ENCODE data around the gene SRCIN1. TPM values are rescaled to one million over a fixed set of nuclear protein-coding genes. Genes with fewer than 3 reads are reported as not detected.
A peak's percentile ranks its signal among the peaks of the same experiment; 100 is the strongest.

SRCIN1 gene
- total and polyA plus RNA-seq, 3 experiments from 2014 or later = 0.04 to 0.50 TPM; not detected in 1

GRCh38 chr17:38545531-38546225, 60.1 kb downstream of the SRCIN1 start:
- Histone ChIP-seq H3K27ac (ENCODE audit: low read depth, low read length) (no peak overlapping the region), H3K27me3 (ENCODE audit: insufficient read depth, low read length, poor library complexity, severe bottlenecking) (peaks cover 7% of the 10 kb centered on the region), H3K9me3 (ENCODE audit: low read length) (no peaks in the 10 kb centered on the region), H3K4me1 (ENCODE audit: insufficient read depth, low read length) (no peaks in the 10 kb centered on the region), H3K4me3 (ENCODE audit: low read length) (no peak overlapping the region), H3K36me3 (ENCODE audit: insufficient read depth, low read length) (no peaks in the 10 kb centered on the region)
- Mint-ChIP-seq H3K4me3 (no peak overlapping the region), H3K36me3 (no peaks in the 10 kb centered on the region), H3K27me3 (peaks cover 14 to 42% of the 10 kb centered on the region in 2 donors), H3K9me3 (no peaks in the 10 kb centered on the region), H3K27ac (peak overlapping the region in 1 of 8 donors; percentile 41), H3K4me1 (no peaks in the 10 kb centered on the region)
- ChIA-PET POLR2A (no interaction called here), CTCF (interaction anchor here (1.0 to 3.4 kb wide), 2 partner anchors 10 to 13 kb away, joined by 3 to 20 read pairs; no protein-coding TSS in a partner anchor)
- DNase-seq = no peak

- POLR2A ChIA-PET = no interaction called here
- CTCF ChIA-PET = interaction anchor here (1.7 kb wide), 1 partner anchor 13 kb away, joined by 4 read pairs; no protein-coding TSS in a partner anchor
Measured at GRCh38 chr17:38544839-38545209, 60.9 kb downstream of the SRCIN1 start.

GRCh38 chr17:38544175-38544838, 61.4 kb downstream of the SRCIN1 start:
- no peaks in the 10 kb centered on the region for H3K36me3 ChIP-seq (ENCODE audit: insufficient read depth, low read length)

More at GRCh38 chr17:38544839-38545209, 60.9 kb downstream of the SRCIN1 start:
- no peak for DNase-seq
- Histone ChIP-seq H3K4me3 (ENCODE audit: low read length) (no peak overlapping the region), H3K27ac (ENCODE audit: low read depth, low read length) (no peak overlapping the region), H3K27me3 (ENCODE audit: insufficient read depth, low read length, poor library complexity, severe bottlenecking) (peaks cover 7% of the 10 kb centered on the region), H3K9me3 (ENCODE audit: low read length) (no peaks in the 10 kb centered on the region), H3K36me3 (ENCODE audit: insufficient read depth, low read length) (no peaks in the 10 kb centered on the region), H3K4me1 (ENCODE audit: insufficient read depth, low read length) (no peaks in the 10 kb centered on the region)
- no peaks in the 10 kb centered on the region for H3K36me3 Mint-ChIP-seq
- no peaks in the 10 kb centered on the region for H3K4me1 Mint-ChIP-seq
- no peak overlapping the region for H3K4me3 Mint-ChIP-seq
- H3K27me3 Mint-ChIP-seq = peaks cover 12 to 45% of the 10 kb centered on the region in 2 donors
- no peaks in the 10 kb centered on the region for H3K9me3 Mint-ChIP-seq
- no peak overlapping the region for H3K27ac Mint-ChIP-seq

GRCh38 chr17:38543403-38544174, 62.2 kb downstream of the SRCIN1 start:
- no peak overlapping the region for H3K27ac ChIP-seq (ENCODE audit: low read depth, low read length)
- H3K9me3 ChIP-seq (ENCODE audit: low read length) = no peaks in the 10 kb centered on the region
- Mint-ChIP-seq H3K36me3 (no peaks in the 10 kb centered on the region), H3K27ac (peak overlapping the region in 1 of 8 donors; percentile 47), H3K4me1 (no peaks in the 10 kb centered on the region), H3K4me3 (no peak overlapping the region), H3K9me3 (no peaks in the 10 kb centered on the region), H3K27me3 (peaks cover 9 to 42% of the 10 kb centered on the region in 2 donors)
- no peak for DNase-seq
- CTCF ChIA-PET = interaction anchor here (1.7 kb wide), 1 partner anchor 14 kb away, joined by 4 read pairs; no protein-coding TSS in a partner anchor
- peaks cover 7% of the 10 kb centered on the region for H3K27me3 ChIP-seq (ENCODE audit: insufficient read depth, low read length, poor library complexity, severe bottlenecking)
- POLR2A ChIA-PET = no interaction called here
- H3K36me3 ChIP-seq (ENCODE audit: insufficient read depth, low read length) = no peaks in the 10 kb centered on the region
- H3K4me1 ChIP-seq (ENCODE audit: insufficient read depth, low read length) = no peaks in the 10 kb centered on the region
- no peak overlapping the region for H3K4me3 ChIP-seq (ENCODE audit: low read length)

More at GRCh38 chr17:38544175-38544838, 61.4 kb downstream of the SRCIN1 start:
- Histone ChIP-seq H3K4me1 (ENCODE audit: insufficient read depth, low read length) (no peaks in the 10 kb centered on the region), H3K4me3 (ENCODE audit: low read length) (no peak overlapping the region), H3K9me3 (ENCODE audit: low read length) (no peaks in the 10 kb centered on the region), H3K27ac (ENCODE audit: low read depth, low read length) (no peak overlapping the region), H3K27me3 (ENCODE audit: insufficient read depth, low read length, poor library complexity, severe bottlenecking) (peaks cover 7% of the 10 kb centered on the region)
- Mint-ChIP-seq H3K27me3 (peaks cover 12 to 40% of the 10 kb centered on the region in 2 donors), H3K4me1 (no peaks in the 10 kb centered on the region), H3K27ac (no peak overlapping the region), H3K9me3 (no peaks in the 10 kb centered on the region), H3K4me3 (no peak overlapping the region), H3K36me3 (no peaks in the 10 kb centered on the region)
- POLR2A ChIA-PET = no interaction called here
- DNase-seq = no peak
- CTCF ChIA-PET = interaction anchor here (1.7 kb wide), 1 partner anchor 14 kb away, joined by 4 read pairs; no protein-coding TSS in a partner anchor

GRCh38 chr17:38542286-38542685, 63.5 kb downstream of the SRCIN1 start:
- Histone ChIP-seq H3K27ac (ENCODE audit: low read depth, low read length) (no peak overlapping the region), H3K4me3 (ENCODE audit: low read length) (no peak overlapping the region), H3K27me3 (ENCODE audit: insufficient read depth, low read length, poor library complexity, severe bottlenecking) (peaks cover 6% of the 10 kb centered on the region), H3K4me1 (ENCODE audit: insufficient read depth, low read length) (no peaks in the 10 kb centered on the region), H3K36me3 (ENCODE audit: insufficient read depth, low read length) (no peaks in the 10 kb centered on the region), H3K9me3 (ENCODE audit: low read length) (no peaks in the 10 kb centered on the region)
- no peak for DNase-seq
- CTCF ChIA-PET = interaction anchor here (1.4 kb wide), 1 partner anchor 16 kb away, joined by 5 read pairs; no protein-coding TSS in a partner anchor
- Mint-ChIP-seq H3K36me3 (no peaks in the 10 kb centered on the region), H3K4me3 (no peak overlapping the region), H3K27me3 (peaks cover 11 to 42% of the 10 kb centered on the region in 2 donors), H3K27ac (no peak overlapping the region), H3K9me3 (no peaks in the 10 kb centered on the region), H3K4me1 (no peaks in the 10 kb centered on the region)
- POLR2A ChIA-PET = no interaction called here

- Mint-ChIP-seq H3K27me3 (peaks cover 8 to 38% of the 10 kb centered on the region in 2 donors), H3K36me3 (no peaks in the 10 kb centered on the region), H3K9me3 (no peaks in the 10 kb centered on the region), H3K4me3 (no peak overlapping the region), H3K27ac (peak overlapping the region in 1 of 8 donors; percentile 60), H3K4me1 (no peaks in the 10 kb centered on the region)
- no peaks in the 10 kb centered on the region for H3K4me1 ChIP-seq (ENCODE audit: insufficient read depth, low read length)
- no peaks in the 10 kb centered on the region for H3K36me3 ChIP-seq (ENCODE audit: insufficient read depth, low read length)
- H3K27ac ChIP-seq (ENCODE audit: low read depth, low read length) = no peak overlapping the region
- ChIA-PET POLR2A (no interaction called here), CTCF (interaction anchor here (1.4 kb wide), 1 partner anchor 17 kb away, joined by 5 read pairs; no protein-coding TSS in a partner anchor)
- H3K27me3 ChIP-seq (ENCODE audit: insufficient read depth, low read length, poor library complexity, severe bottlenecking) = no peaks in the 10 kb centered on the region
- H3K4me3 ChIP-seq (ENCODE audit: low read length) = no peak overlapping the region
- no peak for DNase-seq
- no peaks in the 10 kb centered on the region for H3K9me3 ChIP-seq (ENCODE audit: low read length)
Measured at GRCh38 chr17:38541281-38541680, 64.5 kb downstream of the SRCIN1 start.

- Histone ChIP-seq H3K9me3 (ENCODE audit: low read length) (no peaks in the 10 kb centered on the region), H3K4me1 (ENCODE audit: insufficient read depth, low read length) (no peaks in the 10 kb centered on the region), H3K4me3 (ENCODE audit: low read length) (no peak overlapping the region), H3K27ac (ENCODE audit: low read depth, low read length) (no peak overlapping the region), H3K36me3 (ENCODE audit: insufficient read depth, low read length) (no peaks in the 10 kb centered on the region), H3K27me3 (ENCODE audit: insufficient read depth, low read length, poor library complexity, severe bottlenecking) (no peaks in the 10 kb centered on the region)
- DNase-seq = no peak
- ChIA-PET CTCF (interaction anchor here (1.2 kb wide), 1 partner anchor 18 kb away, joined by 3 read pairs; no protein-coding TSS in a partner anchor), POLR2A (no interaction called here)
- no peaks in the 10 kb centered on the region for H3K9me3 Mint-ChIP-seq
- H3K36me3 Mint-ChIP-seq = no peaks in the 10 kb centered on the region
- H3K4me3 Mint-ChIP-seq = no peak overlapping the region
- no peak overlapping the region for H3K27ac Mint-ChIP-seq
- H3K27me3 Mint-ChIP-seq = peaks cover 8 to 45% of the 10 kb centered on the region in 2 donors
- no peaks in the 10 kb centered on the region for H3K4me1 Mint-ChIP-seq
Measured at GRCh38 chr17:38540514-38541045, 65.2 kb downstream of the SRCIN1 start.
